ENCODE measurements around the gene MUC5AC. TPM values are rescaled to one million over a fixed set of nuclear protein-coding genes. Genes with fewer than 3 reads are reported as not detected.
"Not testable (repeated sequence)": the region's sequence is repeated elsewhere in the genome, so short reads cannot be mapped to it uniquely, and the experiment has no call there.

MUC5AC gene
- total RNA-seq, 1 donor from 2014 or later, result under 0.01 TPM

DNA sequence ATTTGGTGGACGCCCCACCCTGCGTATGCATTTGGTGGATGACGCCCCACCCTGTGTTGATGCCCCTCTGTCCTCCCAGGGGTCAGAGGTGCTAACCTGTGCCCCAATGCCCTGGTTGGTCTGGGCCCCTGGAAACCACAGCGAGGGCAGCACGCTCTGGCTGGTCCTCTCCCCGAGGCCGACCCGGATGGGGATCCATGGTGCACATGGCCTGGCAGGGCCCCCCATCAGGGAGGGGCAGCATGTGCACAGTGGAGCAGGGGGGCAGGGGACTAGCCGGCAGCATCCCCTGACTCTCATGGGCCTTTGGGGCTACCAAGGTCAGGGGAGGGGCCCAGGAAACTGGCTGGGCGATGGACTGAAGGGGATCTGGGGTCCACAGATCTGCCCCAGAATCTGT is 7.6 kb upstream of the MUC5AC start:
- H3K36me3 ChIP-seq (ENCODE audit: control insufficient read depth in 3 of 3, insufficient read depth in 3 of 3, low read length in 3 of 3), result no peaks in the 10 kb centered on the region
- no peak overlapping the region for H3K27ac ChIP-seq (ENCODE audit: low read depth, low read length)
- peaks cover 14 to 40% (median 21%) of the 10 kb centered on the region in 3 donors for H3K27me3 ChIP-seq (ENCODE audit: control insufficient read depth in 3 of 3, insufficient read depth in 3 of 3, low read length in 3 of 3)
- no peak overlapping the region for H3K9ac ChIP-seq (ENCODE audit: low read depth in 1 of 3, low read length in 3 of 3)
- no peak overlapping the region for H3K4me3 ChIP-seq (ENCODE audit: low read length in 3 of 3)
- peaks cover 0 to 5% (median 0%) of the 10 kb centered on the region in 3 donors for H3K4me1 ChIP-seq (ENCODE audit: control insufficient read depth in 3 of 3, insufficient read depth in 3 of 3, low read length in 3 of 3)
- no peaks in the 10 kb centered on the region for H3K9me3 ChIP-seq (ENCODE audit: control insufficient read depth in 3 of 3, low read length in 3 of 3)

GRCh38 chr11:1150769-1151365 is 6.9 kb upstream of the MUC5AC start:
- Histone ChIP-seq H3K27me3 (ENCODE audit: control insufficient read depth in 3 of 3, insufficient read depth in 3 of 3, low read length in 3 of 3) (peaks cover 14 to 40% (median 21%) of the 10 kb centered on the region in 3 donors), H3K36me3 (ENCODE audit: control insufficient read depth in 3 of 3, insufficient read depth in 3 of 3, low read length in 3 of 3) (no peaks in the 10 kb centered on the region), H3K4me3 (ENCODE audit: low read length in 3 of 3) (no peak overlapping the region), H3K4me1 (ENCODE audit: control insufficient read depth in 3 of 3, insufficient read depth in 3 of 3, low read length in 3 of 3) (peaks cover 0 to 5% (median 0%) of the 10 kb centered on the region in 3 donors), H3K27ac (ENCODE audit: low read depth, low read length) (no peak overlapping the region), H3K9me3 (ENCODE audit: control insufficient read depth in 3 of 3, low read length in 3 of 3) (no peaks in the 10 kb centered on the region), H3K9ac (ENCODE audit: low read depth in 1 of 3, low read length in 3 of 3) (no peak overlapping the region)

DNA sequence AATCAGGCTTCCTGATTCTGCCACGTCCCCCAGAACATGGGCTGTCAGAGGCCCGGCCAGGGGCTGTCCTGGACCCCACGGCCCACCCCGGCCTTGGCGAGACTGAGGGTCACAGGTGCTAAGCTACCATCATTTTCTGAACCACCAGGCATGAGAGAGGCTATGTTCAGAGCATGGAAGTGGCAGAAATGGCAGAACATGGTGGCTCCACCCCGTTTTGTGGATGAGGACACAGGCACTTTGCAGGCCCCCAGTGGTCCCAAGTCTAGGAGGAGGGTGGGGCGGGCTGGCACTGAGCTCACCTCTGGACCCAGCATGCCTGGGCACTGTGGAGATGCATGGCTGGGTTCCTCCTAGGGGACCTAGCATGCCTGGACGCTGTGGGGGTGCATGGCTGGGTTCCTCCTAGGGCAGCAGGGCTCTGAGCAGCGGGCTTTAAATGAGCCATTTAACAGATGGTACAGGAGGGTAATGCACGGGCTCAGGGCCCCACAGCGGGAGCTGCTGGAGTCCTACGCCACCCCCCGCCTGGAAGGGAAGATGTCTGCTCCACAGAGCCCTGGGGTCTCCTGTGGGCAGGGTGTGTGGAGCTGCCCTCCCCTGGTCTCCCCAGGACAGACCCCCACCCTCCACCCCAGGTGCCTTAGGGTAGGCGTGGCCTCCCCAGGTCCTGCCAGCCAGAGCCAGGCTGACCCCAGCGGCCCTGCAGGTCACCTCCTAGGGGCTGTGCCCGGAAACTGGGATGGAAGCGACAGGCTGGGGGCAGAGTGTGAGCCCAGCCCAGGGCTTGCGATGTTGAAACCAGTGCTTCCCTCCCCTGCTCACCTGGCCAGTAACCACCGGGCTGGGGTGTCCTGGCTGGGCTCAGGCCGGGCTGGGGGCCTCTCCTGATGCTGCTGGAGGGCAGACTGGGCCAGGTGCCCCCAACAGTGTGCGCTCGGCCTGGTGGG is 6.1 kb upstream of the MUC5AC start:
- H3K27ac ChIP-seq (ENCODE audit: low read depth, low read length), result no peak overlapping the region
- H3K27me3 ChIP-seq (ENCODE audit: control insufficient read depth in 3 of 3, insufficient read depth in 3 of 3, low read length in 3 of 3), result peaks cover 14 to 40% (median 21%) of the 10 kb centered on the region in 3 donors
- H3K4me3 ChIP-seq (ENCODE audit: low read length in 3 of 3), result no peak overlapping the region
- no peaks in the 10 kb centered on the region for H3K9me3 ChIP-seq (ENCODE audit: control insufficient read depth in 3 of 3, low read length in 3 of 3)
- peaks cover 0 to 5% (median 0%) of the 10 kb centered on the region in 3 donors for H3K4me1 ChIP-seq (ENCODE audit: control insufficient read depth in 3 of 3, insufficient read depth in 3 of 3, low read length in 3 of 3)
- H3K9ac ChIP-seq (ENCODE audit: low read depth in 1 of 3, low read length in 3 of 3), result no peak overlapping the region
- no peaks in the 10 kb centered on the region for H3K36me3 ChIP-seq (ENCODE audit: control insufficient read depth in 3 of 3, insufficient read depth in 3 of 3, low read length in 3 of 3)

DNA sequence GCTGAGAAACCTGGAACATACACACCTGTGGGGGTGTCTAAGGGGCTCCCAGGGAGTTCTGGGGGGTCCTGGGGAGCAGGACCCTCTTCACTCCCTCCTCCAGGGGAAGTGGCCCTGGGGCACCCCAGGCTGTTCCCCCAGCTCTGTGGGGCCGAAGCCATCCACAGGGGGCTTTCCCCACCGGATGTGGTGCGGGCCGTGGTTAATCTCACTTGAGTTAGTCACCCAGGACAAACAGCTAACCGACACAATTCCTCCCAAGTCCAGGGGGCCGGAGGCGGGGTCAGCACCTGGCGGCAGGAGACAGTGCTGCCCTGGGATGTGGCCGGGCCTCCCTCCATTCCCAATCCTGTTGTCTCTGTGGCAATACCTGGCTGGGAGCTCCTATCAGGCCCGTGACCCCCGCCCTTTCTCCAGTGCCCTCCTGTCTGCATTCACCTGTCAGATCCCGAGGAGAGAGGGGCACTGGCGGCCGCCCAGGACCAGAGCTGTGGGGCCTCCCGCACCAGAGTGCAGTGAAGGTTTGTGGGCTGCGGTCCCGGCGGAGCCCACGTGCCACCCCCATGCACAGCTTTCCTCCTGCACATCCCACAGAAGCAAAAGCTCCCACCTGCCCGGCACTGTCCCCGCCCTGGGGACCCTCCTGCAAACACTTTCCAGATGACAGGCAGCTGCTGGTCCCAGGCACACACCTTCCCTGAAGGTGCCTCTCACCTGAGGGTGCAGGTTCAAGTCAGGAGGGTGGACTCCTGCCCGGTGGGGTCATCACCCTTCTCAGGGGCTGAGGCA is 5.2 kb upstream of the MUC5AC start:
- H3K9ac ChIP-seq (ENCODE audit: low read depth in 1 of 3, low read length in 3 of 3), result no peak overlapping the region
- H3K4me1 ChIP-seq (ENCODE audit: control insufficient read depth in 3 of 3, insufficient read depth in 3 of 3, low read length in 3 of 3), result peaks cover 0 to 5% (median 0%) of the 10 kb centered on the region in 3 donors
- H3K27ac ChIP-seq (ENCODE audit: low read depth, low read length), result no peak overlapping the region

DNA sequence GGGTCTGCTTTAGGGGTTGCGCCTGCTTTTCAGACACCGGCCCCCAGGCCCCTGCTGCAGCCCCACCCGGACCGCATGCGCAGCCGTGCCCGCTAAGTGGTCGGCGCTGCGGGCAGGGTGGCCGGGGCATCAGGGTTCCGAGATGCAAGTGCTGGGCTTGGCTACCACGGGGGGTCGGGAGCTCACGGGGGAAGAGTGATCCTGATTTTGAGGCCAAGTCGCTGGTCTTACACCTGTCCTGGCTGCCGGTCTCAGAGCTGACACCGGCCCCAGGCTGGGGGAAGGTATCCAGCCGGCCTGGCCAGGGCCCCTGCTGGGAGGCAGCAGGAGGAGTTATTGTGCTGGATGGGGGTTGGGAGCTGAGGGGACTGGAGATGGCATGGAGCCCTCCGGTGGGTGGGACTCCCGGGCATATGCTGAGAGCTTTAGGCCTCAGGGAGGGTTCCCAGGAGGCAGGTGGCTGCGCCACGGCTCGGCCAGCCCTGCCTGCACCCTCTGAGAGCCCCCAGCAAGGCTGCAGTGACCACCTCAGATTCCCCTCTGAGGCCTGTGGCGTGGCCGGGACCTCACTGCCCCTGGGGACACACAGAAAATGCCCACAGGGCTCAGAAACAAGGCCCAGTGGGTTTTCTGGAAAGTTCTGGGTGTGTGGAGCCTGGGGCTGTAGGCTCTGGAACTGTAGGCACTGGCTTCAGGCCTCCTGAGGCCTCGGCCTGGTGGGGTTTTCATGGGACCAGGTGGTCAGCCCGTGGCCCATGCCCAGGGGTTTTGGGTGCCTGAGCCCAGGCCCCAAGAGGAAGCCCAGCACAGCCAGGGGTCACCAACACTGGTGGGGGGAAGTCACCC is 4.4 kb upstream of the MUC5AC start:
- H3K4me1 ChIP-seq (ENCODE audit: control insufficient read depth in 3 of 3, insufficient read depth in 3 of 3, low read length in 3 of 3), result peaks cover 0 to 5% (median 0%) of the 10 kb centered on the region in 3 donors
- H3K27me3 ChIP-seq (ENCODE audit: control insufficient read depth in 3 of 3, insufficient read depth in 3 of 3, low read length in 3 of 3), result peaks cover 1 to 32% (median 21%) of the 10 kb centered on the region in 3 donors
- H3K9ac ChIP-seq (ENCODE audit: low read depth in 1 of 3, low read length in 3 of 3), result no peak overlapping the region

More for the DNA sequence above, 5.2 kb upstream of the MUC5AC start:
- Histone ChIP-seq H3K9me3 (ENCODE audit: control insufficient read depth in 3 of 3, low read length in 3 of 3) (no peaks in the 10 kb centered on the region), H3K36me3 (ENCODE audit: control insufficient read depth in 3 of 3, insufficient read depth in 3 of 3, low read length in 3 of 3) (no peaks in the 10 kb centered on the region), H3K4me3 (ENCODE audit: low read length in 3 of 3) (no peak overlapping the region), H3K27me3 (ENCODE audit: control insufficient read depth in 3 of 3, insufficient read depth in 3 of 3, low read length in 3 of 3) (peaks cover 10 to 37% (median 22%) of the 10 kb centered on the region in 3 donors)

GRCh38 chr11:1153951-1154493 is 3.7 kb upstream of the MUC5AC start:
- Histone ChIP-seq H3K4me3 (ENCODE audit: low read length in 3 of 3) (no peak overlapping the region), H3K9me3 (ENCODE audit: control insufficient read depth in 3 of 3, low read length in 3 of 3) (no peaks in the 10 kb centered on the region), H3K27ac (ENCODE audit: low read depth, low read length) (no peak overlapping the region), H3K36me3 (ENCODE audit: control insufficient read depth in 3 of 3, insufficient read depth in 3 of 3, low read length in 3 of 3) (no peaks in the 10 kb centered on the region), H3K4me1 (ENCODE audit: control insufficient read depth in 3 of 3, insufficient read depth in 3 of 3, low read length in 3 of 3) (peaks cover 0 to 5% (median 0%) of the 10 kb centered on the region in 3 donors), H3K27me3 (ENCODE audit: control insufficient read depth in 3 of 3, insufficient read depth in 3 of 3, low read length in 3 of 3) (peaks cover 0 to 26% (median 21%) of the 10 kb centered on the region in 3 donors), H3K9ac (ENCODE audit: low read depth in 1 of 3, low read length in 3 of 3) (no peak overlapping the region)

More for the DNA sequence above, 4.4 kb upstream of the MUC5AC start:
- Histone ChIP-seq H3K36me3 (ENCODE audit: control insufficient read depth in 3 of 3, insufficient read depth in 3 of 3, low read length in 3 of 3) (no peaks in the 10 kb centered on the region), H3K4me3 (ENCODE audit: low read length in 3 of 3) (no peak overlapping the region), H3K27ac (ENCODE audit: low read depth, low read length) (no peak overlapping the region), H3K9me3 (ENCODE audit: control insufficient read depth in 3 of 3, low read length in 3 of 3) (no peaks in the 10 kb centered on the region)

- H3K4me3 ChIP-seq (ENCODE audit: low read length in 3 of 3); H3K27ac ChIP-seq (ENCODE audit: low read depth, low read length); H3K36me3 ChIP-seq (ENCODE audit: control insufficient read depth in 3 of 3, insufficient read depth in 3 of 3, low read length in 3 of 3); H3K9ac ChIP-seq (ENCODE audit: low read depth in 1 of 3, low read length in 3 of 3); H3K9me3 ChIP-seq (ENCODE audit: control insufficient read depth in 3 of 3, low read length in 3 of 3); H3K4me1 ChIP-seq (ENCODE audit: control insufficient read depth in 3 of 3, insufficient read depth in 3 of 3, low read length in 3 of 3): not testable (repeated sequence)
- H3K27me3 ChIP-seq (ENCODE audit: control insufficient read depth in 3 of 3, insufficient read depth in 3 of 3, low read length in 3 of 3), result peaks cover 0 to 24% (median 15%) of the 10 kb centered on the region in 3 donors
Measured at GRCh38 chr11:1154656-1155055, 3.1 kb upstream of the MUC5AC start.

GRCh38 chr11:1155274-1155693 is 2.5 kb upstream of the MUC5AC start:
- no peak overlapping the region for H3K27ac ChIP-seq (ENCODE audit: low read depth, low read length)
- peaks cover 0 to 24% (median 16%) of the 10 kb centered on the region in 3 donors for H3K27me3 ChIP-seq (ENCODE audit: control insufficient read depth in 3 of 3, insufficient read depth in 3 of 3, low read length in 3 of 3)
- H3K4me3 ChIP-seq (ENCODE audit: low read length in 3 of 3), result no peak overlapping the region
- H3K36me3 ChIP-seq (ENCODE audit: control insufficient read depth in 3 of 3, insufficient read depth in 3 of 3, low read length in 3 of 3), result no peaks in the 10 kb centered on the region
- H3K9me3 ChIP-seq (ENCODE audit: control insufficient read depth in 3 of 3, low read length in 3 of 3), result no peaks in the 10 kb centered on the region
- H3K9ac ChIP-seq (ENCODE audit: low read depth in 1 of 3, low read length in 3 of 3), result no peak overlapping the region
- peaks cover 0 to 5% (median 0%) of the 10 kb centered on the region in 3 donors for H3K4me1 ChIP-seq (ENCODE audit: control insufficient read depth in 3 of 3, insufficient read depth in 3 of 3, low read length in 3 of 3)

All from skeletal muscle tissue (tissue), 4 donors.